GM21423 (cell line): Measurements from ENCODE around the gene CAMKK1.

ENCODE experiments used
- ATAC-seq: cut with Tn5 transposase; IDR thresholded peaks from one replicate; pipeline ENCODE4 v1.9.1; 2021; ENCODE audit warnings: mild to moderate bottlenecking, moderate library complexity; ENCODE audit not compliant: unreplicated experiment

CAMKK1 gene

DNA sequence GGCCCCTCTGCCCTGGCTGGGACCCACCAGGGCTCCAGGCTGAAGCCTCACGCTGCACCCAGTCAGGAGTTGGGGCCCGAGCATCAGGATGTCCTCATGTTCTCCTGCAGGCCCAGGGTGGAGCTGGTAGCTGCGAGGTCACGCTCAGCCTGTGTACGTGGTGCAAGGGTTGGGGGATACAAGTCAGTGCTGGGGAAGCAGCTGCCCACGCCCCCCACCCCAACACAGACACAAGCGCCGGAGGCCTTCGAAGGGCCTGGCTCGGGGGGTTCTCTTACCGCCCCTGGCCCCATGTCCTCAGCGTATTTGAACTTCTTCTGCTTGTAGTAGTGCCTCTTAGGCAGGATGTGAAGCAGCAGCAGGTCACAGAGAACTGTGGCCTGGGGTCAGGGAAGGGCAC lies 4.9 kb upstream of the CAMKK1 start:
- no peak for ATAC-seq

DNA sequence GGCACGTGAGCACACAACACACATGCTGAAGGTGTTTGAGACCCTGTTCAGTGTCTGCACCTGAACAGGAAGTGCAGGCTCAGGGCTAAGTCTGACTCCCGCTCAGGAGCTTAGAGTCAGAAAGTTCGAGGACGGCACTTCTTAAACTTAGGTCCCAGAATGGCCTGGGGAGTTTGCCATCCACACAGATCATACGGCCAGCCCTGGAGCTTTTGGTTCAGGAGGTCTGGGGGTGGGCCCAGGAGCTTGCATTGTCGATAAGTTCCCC lies 4.0 kb upstream of the CAMKK1 start:
- no peak for ATAC-seq

DNA sequence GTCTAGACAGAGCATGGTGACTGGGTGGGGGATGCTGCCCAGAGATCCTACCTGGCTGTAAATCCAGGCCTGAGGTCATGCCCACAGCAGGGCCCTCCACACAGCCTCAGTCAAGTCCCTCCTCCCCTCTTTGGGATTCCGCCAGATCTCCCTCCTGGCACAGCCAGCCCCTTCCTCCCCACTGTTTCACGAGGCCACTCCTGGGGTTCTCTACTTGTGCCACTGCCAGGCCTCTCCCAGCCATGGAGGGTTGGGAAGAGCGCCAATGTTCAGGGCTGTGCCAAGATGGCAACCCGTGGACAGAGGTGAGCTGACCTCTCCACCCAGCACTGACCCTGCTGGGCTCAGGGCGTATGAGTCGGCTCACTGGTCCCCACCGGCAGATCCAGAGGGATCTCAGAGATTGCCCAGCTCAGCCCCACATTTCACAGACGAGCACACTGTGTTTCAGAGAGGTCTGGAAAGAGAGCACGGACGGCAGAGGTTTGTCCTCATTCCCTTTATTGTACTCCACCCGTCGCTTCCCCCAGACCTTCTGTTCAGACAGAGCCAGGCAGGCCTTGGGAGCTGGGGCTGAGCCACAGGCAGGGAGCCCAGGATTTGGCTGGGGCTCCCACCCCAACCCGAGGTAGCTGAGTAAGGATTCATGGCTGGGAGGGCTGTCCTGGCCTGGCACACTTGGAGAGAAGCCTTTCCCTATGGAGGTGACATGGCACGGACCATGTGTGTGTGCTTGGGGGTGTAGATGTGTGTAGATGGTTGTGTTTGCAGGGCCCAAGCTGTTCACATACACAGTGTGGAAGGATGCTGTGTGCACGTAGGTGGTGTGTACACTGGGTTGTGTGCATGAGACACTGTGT lies 3.5 kb upstream of the CAMKK1 start:
- no peak for ATAC-seq

DNA sequence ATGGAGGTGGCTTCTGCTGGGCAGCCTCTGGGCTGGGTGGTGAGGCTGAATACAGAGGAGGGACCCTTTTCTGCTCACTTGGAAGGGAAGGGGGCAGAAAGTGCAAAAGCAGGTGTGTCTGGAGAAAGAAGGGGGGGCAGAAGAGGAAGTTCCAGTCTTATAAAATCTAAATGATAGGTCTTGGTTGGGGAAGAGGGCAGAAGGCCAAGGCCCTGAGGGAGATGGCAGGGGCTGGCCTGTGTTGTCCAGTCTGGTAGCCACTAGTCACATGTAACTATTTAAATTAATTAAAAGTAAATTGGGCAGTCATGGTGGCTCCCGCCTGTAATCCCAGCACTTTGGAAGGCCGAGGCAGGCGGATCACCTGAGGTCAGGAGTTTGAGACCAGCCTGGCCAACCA lies 2.5 kb upstream of the CAMKK1 start:
- ATAC-seq = no peak

DNA sequence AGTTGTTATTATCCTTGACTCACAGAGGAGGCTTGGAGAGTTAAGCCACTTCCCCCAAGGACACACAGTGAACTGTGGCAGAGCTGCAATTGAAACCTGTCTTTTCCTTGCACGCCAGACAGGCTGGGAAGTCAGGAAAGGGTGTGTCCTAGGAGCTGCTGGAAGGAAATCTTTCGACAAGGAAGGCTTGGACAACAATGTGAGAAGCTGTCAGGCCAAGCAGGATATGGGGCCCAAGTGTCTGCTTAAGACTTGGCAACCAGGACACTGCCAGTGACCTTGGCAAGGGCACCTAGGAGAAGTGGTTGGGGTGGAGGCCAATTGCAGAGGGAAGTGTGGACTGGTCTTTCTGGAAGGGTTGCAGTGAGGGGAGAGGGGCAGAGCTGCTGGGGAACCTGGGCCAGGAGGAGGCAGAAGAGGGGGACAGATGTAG lies 2.1 kb upstream of the CAMKK1 start:
- no peak for ATAC-seq

DNA sequence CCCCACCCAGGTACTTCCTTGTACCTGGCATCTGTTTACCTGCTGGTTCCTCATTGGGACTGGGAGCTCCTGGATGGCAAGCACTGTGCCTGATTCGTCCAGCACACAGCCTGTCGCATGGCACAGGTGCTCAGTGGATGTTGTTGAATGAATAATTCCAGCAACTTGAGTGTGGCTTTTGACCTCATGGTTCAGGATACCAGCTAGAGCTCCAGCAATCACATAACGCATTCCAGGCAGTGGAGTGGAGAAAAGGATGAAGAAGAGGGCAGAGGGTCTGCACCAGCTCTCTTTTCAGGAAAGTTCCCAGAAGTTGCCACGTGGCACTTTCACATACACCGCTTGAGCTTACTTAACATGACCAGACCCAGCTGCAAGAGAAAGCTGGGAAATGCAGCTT lies 1.3 kb upstream of the CAMKK1 start:
- no peak for ATAC-seq

DNA sequence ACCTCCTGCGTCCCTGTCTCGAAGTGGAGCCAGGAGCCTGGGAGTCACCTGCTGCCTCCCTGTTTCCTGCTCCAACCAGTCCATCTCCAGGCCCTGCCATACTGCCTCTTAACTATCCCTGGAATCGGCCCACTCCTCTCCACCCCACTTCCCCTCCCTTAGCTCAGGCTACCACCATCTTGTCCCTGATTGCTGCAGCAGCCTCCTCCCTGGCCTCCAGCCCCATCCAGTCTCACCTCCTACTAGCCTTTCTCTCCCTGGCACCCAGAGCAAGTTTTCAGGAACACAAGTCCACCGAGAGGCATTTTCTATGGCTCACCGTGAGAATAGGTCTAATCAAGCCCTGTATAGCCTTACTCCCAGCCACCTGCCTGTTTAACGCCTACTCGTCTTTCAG lies 865 bp upstream of the CAMKK1 start:
- no peak for ATAC-seq

DNA sequence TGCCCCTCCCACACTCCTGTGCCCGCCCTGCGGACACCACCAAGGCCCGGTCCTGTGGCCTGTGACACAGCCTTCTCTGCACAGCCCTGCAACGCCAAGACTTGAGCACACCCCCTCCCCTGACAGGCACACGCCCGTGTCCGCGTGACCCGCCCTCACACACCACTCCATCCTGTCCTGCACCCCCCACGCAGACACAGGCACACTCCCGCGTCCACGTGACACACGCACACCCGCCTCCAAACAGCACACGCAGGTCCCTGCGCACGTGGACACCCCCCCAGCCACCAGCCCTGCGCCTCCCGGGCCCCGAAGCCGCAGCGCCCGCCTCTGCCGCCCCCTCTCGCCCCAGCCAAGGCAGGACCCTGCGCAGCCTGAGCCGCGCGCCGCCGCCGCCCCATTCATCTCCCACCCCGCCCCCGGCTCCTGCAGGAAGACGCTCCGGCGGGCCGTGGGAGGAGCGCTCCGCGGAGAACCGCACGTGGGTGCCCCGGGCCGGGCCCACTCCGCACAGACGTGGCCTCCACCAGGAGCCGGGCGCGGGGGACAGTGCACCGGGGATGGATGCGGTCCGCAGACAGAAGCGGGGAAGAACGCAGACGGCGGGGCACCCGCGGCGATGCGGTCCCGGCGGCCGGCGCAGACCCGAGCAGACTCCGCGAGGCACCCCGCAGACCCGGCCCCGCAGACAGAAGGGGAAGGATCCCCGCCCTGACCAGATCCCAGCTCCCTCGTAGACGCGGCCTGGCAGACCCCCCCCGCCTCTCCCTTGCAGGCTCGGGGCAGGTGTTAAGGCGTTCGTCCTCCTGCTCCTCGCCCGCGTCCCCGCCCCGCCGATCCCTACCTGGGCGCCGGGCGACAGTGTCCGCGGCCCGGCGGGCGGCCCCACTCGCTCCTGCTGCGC lies 506 bp downstream of the CAMKK1 start:
- peak; percentile 6 for ATAC-seq

DNA sequence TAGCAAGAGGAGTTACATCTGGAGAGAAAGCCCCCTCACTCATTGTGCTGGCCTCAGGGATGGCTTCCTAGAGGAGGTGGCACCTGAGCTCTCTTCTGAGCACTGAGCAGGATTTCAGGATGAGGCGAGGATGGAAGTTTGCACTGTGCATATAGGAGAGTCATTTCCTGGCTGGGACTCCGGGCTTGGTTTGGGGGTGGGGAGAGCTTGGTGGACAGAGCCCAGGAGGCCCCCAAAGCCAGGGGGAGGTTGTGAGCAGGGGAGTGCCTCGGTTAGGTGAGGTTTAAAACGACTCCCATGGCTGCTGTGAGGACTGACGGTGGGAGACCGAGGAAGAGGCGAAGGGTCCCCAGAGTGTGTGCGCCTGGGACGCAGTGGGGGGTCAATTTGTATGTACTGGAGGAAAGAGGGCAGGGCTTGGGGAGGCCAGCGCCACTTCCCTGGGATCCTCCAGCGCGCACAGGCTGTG lies 1.2 kb downstream of the CAMKK1 start:
- no peak for ATAC-seq

DNA sequence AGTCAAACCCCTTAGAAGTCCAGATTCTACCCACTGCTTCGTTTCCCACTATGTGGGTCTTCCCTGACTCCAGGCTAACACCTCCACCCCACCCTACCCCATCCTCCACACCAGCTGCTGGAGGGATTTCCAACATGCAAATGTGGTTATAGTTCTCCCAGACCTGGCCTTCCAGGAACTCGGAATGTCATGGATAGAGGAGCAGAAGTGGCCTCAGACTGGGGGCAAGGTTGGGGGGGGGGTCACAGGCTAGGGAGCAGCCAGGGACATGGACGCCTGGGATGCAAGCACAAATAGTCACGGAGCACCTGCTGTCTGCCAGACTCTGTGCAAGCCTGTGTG lies 2.0 kb downstream of the CAMKK1 start:
- ATAC-seq = no peak

DNA sequence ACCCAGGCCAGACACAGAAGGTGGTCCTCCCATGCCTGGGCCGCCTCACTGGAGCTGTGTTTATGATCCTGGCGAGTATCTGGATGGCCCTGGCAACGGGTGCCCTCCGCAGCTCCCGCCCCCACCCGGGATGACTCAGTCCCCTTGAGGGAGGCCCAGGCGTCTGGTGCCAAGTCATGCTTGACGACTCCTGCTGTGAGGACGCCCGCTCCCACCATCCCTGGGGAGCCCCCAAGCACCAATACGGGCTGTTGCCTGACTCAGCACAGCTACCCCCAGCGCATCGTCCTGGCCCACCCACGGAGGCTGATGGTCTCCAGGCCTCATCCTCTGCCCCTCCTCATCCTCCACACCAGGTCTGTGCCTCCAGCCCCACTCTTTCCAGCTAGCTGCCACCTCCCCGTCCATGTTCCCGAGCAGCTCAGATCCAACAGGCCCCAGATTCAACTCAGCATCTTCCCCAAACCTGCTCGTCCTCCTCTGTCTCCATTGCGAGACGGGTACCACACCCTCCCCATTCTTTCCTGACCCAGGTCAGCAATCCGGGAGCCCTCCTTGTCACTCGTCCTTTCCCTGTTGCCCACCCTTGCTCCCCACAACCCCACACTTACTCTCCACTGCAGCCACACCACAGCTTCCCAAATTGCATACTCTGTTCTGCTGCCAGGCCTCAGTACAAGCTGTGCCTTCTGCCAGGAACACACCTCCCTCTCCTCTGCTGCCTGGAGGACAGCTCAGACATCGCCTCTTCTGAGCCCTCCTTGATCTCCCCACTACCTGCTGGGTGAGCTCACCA lies 2.6 kb downstream of the CAMKK1 start:
- no peak for ATAC-seq

DNA sequence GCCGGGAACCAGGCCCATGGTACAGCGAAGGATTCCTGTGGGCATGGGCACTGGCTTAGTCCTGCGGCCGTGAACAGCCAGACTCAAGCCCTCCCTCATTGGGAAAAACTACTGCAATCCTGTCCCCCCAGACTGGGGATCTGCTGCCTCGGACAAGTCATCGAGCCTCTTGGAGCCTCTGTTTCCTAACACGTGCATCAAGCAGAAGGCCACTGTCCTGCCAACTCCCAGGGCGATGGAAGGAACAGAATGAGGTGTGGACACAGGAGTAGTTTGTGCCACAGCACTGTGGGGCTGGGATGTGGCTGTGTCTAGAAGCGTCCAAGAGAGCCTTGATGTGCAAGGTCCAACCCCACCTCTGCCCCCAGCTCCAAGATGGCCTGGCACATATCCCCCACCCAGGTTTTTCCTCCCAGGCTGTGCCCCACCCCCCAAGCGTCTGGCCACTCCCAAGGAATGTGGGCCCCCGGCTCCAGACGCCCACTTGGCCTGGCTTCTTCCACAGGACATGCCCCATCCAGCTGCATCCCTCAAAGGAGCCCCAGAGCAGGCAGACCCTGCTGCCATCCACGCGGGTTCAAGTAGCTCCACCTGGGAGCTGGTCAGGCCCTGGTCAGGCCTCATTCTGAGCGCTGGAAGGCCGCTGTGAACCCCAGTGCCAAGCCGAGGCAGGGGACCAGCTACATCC lies 3.4 kb downstream of the CAMKK1 start:
- ATAC-seq = no peak

DNA sequence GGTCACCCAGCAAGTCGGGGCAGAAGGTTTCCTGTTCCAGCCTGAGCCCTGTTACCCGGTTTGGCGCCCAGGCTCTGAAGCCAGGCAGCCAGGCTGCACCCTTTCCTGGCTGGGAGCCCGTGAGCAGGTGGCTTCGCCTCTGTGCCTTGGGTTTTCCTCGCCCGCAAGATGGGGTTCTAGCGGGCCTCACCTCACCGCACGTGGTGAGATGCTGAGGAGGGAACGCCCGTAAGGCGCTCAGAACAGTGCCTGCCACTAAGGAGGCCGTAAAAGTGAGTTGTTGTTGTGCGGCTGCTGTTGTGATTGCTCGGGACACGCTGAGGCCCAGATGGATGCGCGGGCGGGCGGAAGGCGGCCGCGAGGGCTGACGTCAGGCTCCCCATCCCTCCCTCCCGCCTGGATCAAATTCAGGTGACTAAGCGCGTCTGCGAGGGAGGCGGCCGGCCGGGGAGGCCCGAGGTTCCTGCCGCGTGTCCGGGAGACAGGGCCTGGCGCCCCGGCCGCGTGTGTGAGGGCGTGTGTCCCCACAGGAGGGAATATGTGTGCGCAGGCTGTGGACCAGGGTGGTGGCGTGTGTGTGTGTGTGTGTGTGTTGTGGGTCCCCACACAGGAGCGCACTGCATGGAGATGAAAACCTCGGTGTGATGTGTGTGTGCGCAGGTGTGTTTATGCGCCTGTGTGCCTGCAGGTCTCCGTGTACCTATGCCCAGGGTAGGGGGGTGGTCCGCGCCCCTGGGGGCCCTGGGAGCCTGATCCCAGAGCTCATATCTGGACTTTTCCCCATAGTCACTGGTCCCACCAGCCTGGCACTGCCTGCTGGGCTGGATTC lies 4.3 kb downstream of the CAMKK1 start:
- ATAC-seq = no peak

DNA sequence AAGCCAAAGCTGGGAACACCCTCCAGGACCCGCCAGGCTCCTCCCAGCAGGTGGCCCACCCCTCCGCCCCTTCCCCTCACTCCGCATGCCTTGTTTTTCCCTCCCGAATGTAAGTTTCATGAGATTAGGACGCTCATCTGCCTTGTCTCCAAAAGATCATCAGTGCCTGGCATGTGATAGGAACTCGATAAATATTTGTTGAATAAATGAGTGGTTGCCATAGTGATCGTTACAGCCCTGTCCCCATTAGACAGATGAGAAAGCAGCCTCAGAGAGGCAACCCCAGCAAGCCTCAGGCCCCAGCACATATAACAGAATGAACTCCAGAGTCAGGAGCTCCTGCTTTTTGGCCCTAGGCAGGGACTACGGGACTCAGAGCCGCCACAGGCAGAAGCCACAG lies 5.0 kb downstream of the CAMKK1 start:
- no peak for ATAC-seq

DNA sequence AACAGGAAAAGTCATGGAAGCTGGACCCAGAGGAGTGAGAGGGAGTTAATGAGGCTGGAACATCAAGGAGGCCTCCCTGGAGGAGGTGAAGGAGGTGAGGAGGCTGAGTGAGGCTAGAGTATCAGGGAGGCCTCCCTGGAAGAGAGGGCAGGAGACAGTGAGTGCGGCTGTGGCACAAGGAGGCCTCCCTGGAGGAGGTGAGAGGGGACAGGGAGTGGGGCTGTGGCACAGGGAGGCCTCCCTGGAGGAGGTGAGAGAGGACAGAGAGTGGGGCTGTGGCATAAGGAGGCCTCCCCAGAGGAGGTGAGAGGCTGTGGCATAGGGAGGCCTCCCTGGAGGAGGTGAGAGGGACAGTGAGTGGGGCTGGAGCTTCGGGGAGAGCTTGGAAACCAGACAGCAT lies 5.5 kb downstream of the CAMKK1 start:
- no peak for ATAC-seq

DNA sequence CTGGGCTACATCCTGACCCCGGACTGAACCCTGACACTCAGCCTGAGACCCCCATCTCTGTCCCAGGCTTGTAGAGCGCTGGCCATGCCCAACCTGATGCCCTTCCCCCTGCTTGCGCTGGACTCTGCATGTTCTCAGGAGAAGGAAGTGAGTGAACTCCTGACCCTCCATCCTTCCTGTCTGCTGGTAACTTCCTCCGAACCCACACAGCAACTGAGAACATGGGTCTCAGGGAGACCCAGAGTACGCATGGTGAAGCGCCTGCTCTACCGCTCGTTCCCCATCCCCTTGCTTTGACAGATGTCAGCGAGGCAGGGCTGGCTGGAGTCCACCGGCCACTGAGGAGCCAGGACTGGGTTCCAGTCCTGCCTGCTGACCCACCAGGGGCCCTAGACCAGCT lies 6.1 kb downstream of the CAMKK1 start:
- ATAC-seq = no peak

DNA sequence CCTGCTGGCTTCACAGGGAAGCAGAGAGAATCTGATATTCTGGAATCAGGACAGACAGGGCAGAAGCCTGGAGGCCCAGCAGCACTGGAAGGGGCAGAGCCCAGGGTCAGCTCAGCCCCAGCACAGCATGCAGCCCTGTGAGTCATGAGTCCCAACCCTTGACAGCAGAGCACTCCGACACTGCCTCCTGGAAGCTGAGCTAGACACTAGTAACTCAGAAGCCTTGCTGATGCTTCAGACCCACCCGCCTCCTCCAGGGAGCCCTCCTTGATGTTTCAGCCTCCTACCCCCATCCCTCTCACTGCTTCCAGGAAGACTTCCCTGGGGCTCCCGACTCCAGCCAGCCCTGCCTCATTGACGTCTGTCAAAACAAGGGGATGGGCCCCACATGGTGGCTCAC lies 6.9 kb downstream of the CAMKK1 start:
- ATAC-seq = no peak

DNA sequence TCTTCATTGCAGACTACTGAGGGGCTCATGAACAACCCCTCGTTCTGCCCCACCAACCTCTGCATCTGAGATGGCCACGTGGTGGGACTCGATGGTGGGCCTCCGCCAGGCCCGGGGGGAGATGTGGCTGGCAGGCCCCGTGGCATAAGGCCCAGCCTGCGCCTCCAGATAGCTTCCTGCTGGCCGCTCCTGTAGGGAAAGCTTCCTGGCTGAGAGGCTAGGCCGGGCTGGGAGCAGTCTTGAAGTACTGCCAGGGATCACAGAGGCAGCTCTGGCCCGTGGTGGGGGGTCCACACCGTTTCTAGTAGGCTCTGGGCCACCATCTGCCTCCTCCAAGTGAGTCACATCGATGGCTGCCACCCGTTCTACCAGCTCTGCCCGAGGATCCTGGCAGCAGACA lies 7.6 kb downstream of the CAMKK1 start:
- ATAC-seq = no peak

DNA sequence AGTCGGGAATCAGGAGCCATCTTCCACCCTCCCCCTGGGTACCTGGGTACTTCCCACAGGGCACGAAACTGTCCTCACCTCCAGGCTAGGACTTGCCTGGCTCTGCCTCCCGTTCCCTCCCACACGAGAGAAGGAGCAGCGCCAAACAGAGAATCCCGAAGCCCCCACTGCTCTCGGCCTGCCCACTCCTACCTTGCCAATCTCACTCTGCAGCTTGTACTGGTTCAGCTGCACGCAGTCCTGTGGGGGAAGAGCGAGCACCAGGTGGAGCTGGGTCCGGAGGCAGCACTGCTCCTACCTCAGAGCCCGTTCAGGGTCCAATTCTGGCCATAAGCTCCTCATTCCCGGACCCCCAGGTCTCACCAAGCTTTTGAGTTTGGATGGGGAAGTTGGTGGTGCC lies 8.7 kb downstream of the CAMKK1 start:
- ATAC-seq = no peak

DNA sequence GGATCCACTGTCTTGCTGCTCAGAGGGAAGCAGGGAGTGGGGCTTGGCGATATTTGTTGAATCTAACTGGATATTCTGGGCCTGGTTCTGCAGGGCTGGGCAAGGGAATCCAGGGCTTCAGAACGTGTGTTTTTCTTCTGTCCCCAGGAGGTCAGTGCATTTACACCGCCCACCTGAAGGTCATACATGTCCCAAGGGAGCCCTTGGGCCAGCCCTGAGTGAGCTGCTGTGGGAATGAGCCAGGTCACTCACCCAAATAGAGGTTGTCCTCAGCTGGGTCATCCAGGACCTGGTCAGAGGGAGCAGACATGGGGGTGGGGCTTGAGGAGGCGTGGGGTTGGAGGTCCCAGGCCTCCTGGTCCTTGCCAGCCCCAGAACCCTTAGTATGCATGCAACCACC lies 10.6 kb downstream of the CAMKK1 start:
- no peak for ATAC-seq
